Activated CD8-positive, alpha-beta memory T cell treated with anti-CD3 and anti-CD28 coated beads, Interleukin-2, amount 50 U/mL, for 24 hours (primary cell): ENCODE results near the gene FGD4.

Experiments used
- DNase-seq: peaks from one replicate; pipeline ENCODE4 v3.0.0-alpha.2; 2020; ENCODE audit errors: extremely low read depth

FGD4 gene

GRCh38 chr12:32399370-32400113, at the start of gene FGD4:
Gene FGD4 (plus strand): TSS chr12:32399558.
- DNase-seq = peak; percentile 9

GRCh38 chr12:32353540-32353939, 45.8 kb upstream of the FGD4 start:
- no peak for DNase-seq

GRCh38 chr12:32357601-32358249, 41.6 kb upstream of the FGD4 start:
- no peak for DNase-seq

- no peak for DNase-seq
These were observed 38.4 kb upstream of the FGD4 start for GRCh38 chr12:32360956-32361355.

- no peak for DNase-seq
These were observed 36.5 kb upstream of the FGD4 start for GRCh38 chr12:32362892-32363291.

GRCh38 chr12:32365473-32366064, 33.8 kb upstream of the FGD4 start:
- DNase-seq = no peak

- no peak for DNase-seq
These were observed 32.6 kb upstream of the FGD4 start for GRCh38 chr12:32366714-32367113.

- no peak for DNase-seq
These were observed 32.0 kb upstream of the FGD4 start for GRCh38 chr12:32367381-32367780.

GRCh38 chr12:32369202-32369601, 30.2 kb upstream of the FGD4 start:
- DNase-seq = no peak

GRCh38 chr12:32377344-32378055, 21.9 kb upstream of the FGD4 start:
- DNase-seq = no peak

- no peak for DNase-seq
These were observed 20.1 kb upstream of the FGD4 start for GRCh38 chr12:32379213-32379612.

GRCh38 chr12:32379667-32380066, 19.7 kb upstream of the FGD4 start:
- no peak for DNase-seq

GRCh38 chr12:32382226-32382625, 17.1 kb upstream of the FGD4 start:
- no peak for DNase-seq

- no peak for DNase-seq
These were observed 8.7 kb upstream of the FGD4 start for GRCh38 chr12:32390572-32391219.

GRCh38 chr12:32395026-32395425, 4.3 kb upstream of the FGD4 start:
- no peak for DNase-seq

GRCh38 chr12:32397696-32398095, 1.7 kb upstream of the FGD4 start:
- DNase-seq = no peak

- DNase-seq = no peak
These were observed 1.2 kb upstream of the FGD4 start for GRCh38 chr12:32398181-32398580.

GRCh38 chr12:32398816-32399369, 465 bp upstream of the FGD4 start:
- DNase-seq = no peak

GRCh38 chr12:32400114-32400672, 835 bp downstream of the FGD4 start:
- DNase-seq = no peak

GRCh38 chr12:32400866-32401265, 1.5 kb downstream of the FGD4 start:
- DNase-seq = no peak

- DNase-seq = no peak
These were observed 2.8 kb downstream of the FGD4 start for GRCh38 chr12:32402170-32402569.
